IPS-NIHi7 (cell line): ENCODE data around the gene LIPH.
A peak's percentile ranks its signal among the peaks of the same experiment; 100 is the strongest.
"Not testable (repeated sequence)": the region's sequence is repeated elsewhere in the genome, so short reads cannot be mapped to it uniquely, and the experiment has no call there.

Source experiments
- DNase-seq: peaks from one replicate; pipeline ENCODE4 v3.0.0; 2012; ENCODE audit warnings: mixed read lengths; ENCODE audit errors: extremely low spot score

LIPH gene

DNA sequence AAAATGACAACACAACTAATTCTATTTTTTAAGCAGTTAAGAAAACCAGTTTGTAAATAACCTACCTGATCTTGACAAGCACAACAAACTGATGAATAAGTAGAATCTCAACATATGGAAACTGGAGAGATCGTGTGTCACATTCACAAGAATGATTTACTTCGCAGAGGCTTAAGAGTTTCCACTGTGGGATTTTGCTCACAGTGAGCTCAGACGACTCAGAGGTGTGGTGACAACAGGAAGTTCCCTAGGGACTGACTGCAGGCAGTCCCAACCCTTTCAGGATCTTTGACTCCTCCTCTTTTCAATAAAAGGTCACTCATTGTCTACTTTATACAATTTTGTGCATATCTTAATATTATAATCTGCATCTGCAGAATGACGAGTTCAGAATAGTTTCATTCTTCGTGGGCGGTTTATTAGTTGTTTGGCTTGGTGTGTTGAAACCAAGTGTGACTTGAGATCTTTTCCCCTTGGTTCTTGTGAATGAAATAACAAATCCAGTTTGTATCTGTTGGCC lies at the start of gene LIPH:
Gene LIPH, minus strand, starts transcription at position 231 of the 520 bp plus-strand sequence. Its CDS starts 117 bp downstream, at position 114.
- peak; percentile 30 for DNase-seq

DNA sequence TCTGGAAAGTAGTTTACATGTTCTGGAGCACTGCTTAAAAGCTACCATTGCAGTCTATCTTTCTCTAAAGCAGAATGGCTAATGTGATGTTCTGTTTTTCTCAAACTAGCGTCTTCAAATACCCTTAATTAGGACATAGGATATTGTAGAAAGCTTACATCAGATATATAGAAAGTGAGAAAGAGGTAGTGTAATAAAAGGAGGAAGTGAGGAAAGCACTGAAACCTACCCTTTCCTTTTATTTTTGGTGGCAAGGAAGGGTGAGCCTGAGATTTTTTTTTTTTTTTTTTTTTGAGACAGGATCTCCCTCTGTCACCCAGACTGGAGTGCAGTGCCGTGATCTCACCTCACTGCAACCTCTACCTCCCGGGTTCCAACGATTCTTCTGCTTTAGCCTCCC lies 43.1 kb upstream of the LIPH start:
- DNase-seq = no peak

GRCh38 chr3:185594073-185594472 lies 41.7 kb upstream of the LIPH start:
- DNase-seq = no peak

- no peak for DNase-seq
Observed at GRCh38 chr3:185586686-185587039, 34.3 kb upstream of the LIPH start.

- peak; percentile 96 for DNase-seq
Observed at GRCh38 chr3:185585859-185586685, 33.7 kb upstream of the LIPH start, which contains the start of gene SENP2. TSS of gene SENP2 (plus strand) at chr3:185586295. CDS start at chr3:185586414, 119 bp downstream.

- DNase-seq = no peak
Observed at GRCh38 chr3:185585518-185585858, 33.1 kb upstream of the LIPH start.

GRCh38 chr3:185584686-185585085 lies 32.3 kb upstream of the LIPH start:
- DNase-seq = no peak

DNA sequence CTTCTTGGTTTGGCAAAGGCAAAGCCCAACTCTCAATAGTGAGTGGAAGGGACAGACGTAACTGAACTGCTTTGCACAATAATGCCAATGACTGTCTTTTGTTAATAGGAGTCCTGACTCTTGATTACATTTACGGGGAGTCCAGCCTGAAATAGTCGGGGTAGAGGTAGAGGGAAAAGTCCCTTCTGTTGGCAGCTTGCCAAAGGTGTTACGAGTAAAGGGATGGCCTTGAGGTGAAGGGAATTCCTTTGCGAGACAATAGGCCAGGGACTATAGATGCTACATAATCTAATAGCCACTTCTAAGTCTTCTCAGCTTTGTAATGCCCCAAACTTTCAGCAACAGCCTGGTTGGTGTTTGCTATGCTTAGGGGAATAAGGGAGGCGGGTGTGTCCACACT lies 31.5 kb upstream of the LIPH start:
- DNase-seq = no peak

DNA sequence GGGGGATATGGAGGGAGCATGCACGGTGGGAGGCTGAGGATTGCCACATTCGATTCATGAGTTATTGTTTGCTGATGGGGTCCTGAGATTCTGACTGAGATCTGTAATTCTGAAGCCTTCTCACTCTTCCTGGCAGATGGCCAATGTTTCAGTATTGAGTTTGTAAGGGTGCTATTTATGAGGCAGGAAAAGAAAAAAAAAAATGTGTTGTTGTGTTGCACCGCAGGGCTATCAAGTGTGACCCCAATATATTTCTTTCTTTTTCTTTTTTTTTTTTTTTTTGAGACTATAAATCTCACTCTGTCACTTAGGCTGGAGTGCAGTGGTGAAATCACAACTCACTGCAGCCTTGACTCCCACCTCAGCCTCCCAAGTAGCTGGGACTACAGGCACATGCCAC lies 30.5 kb upstream of the LIPH start:
- no peak for DNase-seq

- DNase-seq = peak; percentile 64
Observed at GRCh38 chr3:185582236-185582635, 29.8 kb upstream of the LIPH start.

- peak; percentile 40 for DNase-seq
Observed at GRCh38 chr3:185575108-185575869, 22.9 kb upstream of the LIPH start.

GRCh38 chr3:185572183-185572582 lies 19.8 kb upstream of the LIPH start:
- no peak for DNase-seq

- DNase-seq = no peak
Observed at GRCh38 chr3:185561958-185562357, 9.6 kb upstream of the LIPH start.

- no peak for DNase-seq
Observed at GRCh38 chr3:185561374-185561943, 9.1 kb upstream of the LIPH start.

- no peak for DNase-seq
Observed at GRCh38 chr3:185560676-185561075, 8.3 kb upstream of the LIPH start.

DNA sequence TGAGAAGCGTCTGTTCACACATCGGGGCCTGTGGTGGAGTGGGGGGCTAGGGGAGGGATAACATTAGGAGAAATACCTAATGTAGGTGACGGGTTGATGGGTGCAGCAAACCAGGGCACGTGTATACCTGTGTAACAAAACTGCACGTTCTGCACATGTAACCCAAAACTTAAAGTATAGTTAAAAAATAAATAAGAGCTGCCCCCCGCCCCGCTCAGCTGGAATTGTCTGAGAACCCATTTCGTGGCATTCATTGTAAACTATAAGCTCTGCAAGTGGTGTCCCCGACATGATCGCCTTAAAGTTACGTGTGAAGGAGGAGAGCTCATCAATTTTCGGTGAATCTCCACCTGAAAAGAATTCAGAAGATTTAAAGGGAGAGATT lies 7.3 kb upstream of the LIPH start:
- no peak for DNase-seq

GRCh38 chr3:185558395-185558794 lies 6.0 kb upstream of the LIPH start:
- no peak for DNase-seq

DNA sequence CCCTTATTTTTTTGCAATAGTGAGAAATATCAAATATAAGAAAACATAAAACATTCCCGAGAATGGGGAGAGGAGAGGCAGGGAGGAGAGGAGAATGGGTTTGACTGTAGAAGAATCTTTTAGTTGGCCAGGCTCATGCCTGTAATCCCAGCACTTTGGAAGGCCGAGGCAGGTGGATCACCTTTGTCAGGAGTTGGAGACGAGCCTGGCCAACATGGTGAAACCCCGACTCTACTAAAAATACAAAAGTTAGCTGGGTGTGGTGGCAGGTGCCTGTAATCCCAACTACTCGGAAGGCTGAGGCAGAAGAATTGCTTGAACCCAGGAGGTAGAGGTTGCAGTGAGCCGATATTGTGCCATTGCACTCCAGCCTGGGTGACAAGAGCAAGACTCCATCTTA lies 4.3 kb upstream of the LIPH start:
- DNase-seq = not testable (repeated sequence)

DNA sequence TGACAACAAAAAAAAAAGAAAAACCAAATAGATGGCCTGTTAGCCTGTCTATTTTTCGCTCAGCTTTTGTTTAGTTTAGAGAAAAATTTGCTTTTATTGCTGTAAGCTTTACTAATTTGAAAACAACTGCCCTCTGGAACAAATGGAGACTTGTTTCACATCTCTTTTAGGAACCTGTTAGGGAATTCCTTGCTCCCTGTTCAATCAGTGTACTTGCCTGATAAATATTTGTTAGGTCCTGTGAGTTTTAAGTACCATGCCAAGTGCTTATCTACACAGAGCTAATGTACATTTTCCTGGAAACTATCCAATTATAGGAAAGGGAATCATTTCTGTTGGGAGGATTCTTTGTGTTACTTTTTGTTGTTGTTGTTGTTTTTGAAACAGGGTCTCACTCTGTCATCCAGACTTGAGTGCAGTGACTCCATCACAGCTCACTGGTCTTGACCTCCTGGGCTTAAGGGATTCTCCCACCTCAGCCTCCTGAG lies 3.5 kb upstream of the LIPH start:
- DNase-seq = no peak

GRCh38 chr3:185555101-185555501 lies 2.7 kb upstream of the LIPH start:
- no peak for DNase-seq

DNA sequence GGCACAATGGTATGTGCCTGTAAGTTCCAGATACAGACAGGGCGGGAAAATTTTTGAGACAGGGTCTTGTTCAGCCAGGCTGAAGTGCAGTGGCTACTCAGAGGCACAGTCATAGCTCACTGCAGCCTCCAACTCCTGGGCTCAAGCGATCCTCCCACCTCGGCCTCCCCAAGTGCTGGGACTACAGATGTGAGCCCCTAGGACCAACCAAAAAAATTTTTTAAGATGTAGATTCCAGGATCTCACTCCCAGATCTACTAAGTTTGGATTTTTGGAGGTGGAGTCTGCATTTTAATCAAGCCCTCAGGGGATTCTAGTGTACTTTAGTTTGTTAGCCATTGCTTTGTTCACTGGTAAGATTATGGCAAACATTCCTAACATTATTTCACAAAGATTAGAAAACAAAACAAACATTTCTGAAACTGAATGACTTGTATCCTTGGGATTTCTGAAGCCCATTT lies 2.7 kb downstream of the LIPH start:
- DNase-seq = no peak

- no peak for DNase-seq
Observed at GRCh38 chr3:185549122-185549521, 3.3 kb downstream of the LIPH start.
